ENCODE data around the gene SRPX.

Gene SRPX

DNA sequence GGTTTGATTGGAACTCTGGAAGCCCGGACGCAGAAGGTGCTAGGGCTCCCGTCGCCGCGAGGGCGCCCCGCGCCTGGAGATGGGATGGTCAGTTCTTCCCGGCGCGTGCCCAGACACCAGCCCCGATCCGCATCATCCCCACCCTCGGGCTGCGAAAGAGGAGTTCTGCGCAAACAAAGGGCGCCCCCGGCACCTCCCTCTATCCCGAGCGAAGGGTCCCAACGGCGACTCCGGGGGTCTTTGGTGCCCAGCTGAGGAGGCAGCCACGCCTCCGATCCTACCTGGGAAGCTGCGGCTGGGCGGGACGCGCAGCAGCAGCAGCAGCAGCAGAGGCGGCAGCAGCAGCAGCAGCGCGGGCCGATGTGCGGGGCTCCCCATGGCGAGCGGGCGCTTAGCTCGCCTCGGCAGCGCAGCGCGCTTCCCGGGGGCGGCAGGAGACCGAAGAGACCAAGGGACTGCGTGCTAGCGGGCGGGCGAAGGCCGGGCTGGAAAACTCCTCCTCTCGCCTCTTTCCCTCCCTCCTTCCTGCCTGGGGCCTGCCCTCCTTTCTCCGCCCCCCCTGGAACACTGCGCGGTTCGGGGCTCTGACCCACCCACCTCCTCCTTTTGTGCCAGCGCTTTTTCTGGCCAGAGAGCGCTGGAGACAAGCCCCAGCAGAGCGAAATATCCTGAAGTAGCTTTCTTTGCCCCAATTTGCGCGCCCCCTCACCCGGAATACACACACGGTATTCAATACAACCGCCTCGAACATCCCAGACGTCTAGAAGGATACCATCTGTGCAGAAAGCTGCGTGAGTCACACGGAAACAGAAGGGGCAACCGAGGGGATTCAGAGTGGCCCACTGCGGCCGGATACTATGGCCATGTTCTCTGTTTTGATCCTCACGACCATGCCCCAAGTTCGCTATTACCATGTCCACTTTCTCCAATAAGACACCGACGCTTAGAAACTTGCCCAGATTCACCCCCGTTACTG is at the start of gene SRPX:
Gene SRPX (minus strand): TSS at position 457 of the 976 bp plus-strand sequence. CDS start 79 bp downstream, at position 378.
- DNase-seq (ENCODE audit: low read depth in 2 of 3, low spot score in 1 of 3) = no peak

GRCh38 chrX:38268011-38268410 is 47.3 kb upstream of the SRPX start:
- DNase-seq (ENCODE audit: low read depth in 2 of 3, low spot score in 1 of 3) = no peak

GRCh38 chrX:38262715-38263620 is 42.3 kb upstream of the SRPX start:
- no peak for DNase-seq (ENCODE audit: low read depth in 2 of 3, low spot score in 1 of 3)

GRCh38 chrX:38260231-38260630 is 39.6 kb upstream of the SRPX start:
- DNase-seq (ENCODE audit: low read depth in 2 of 3, low spot score in 1 of 3) = no peak

- DNase-seq (ENCODE audit: low read depth in 2 of 3, low spot score in 1 of 3) = no peak
These were observed 35.3 kb upstream of the SRPX start for GRCh38 chrX:38256019-38256418.

GRCh38 chrX:38249965-38250364 is 29.3 kb upstream of the SRPX start:
- DNase-seq (ENCODE audit: low read depth in 2 of 3, low spot score in 1 of 3) = no peak

- DNase-seq (ENCODE audit: low read depth in 2 of 3, low spot score in 1 of 3) = no peak
These were observed 26.4 kb upstream of the SRPX start for GRCh38 chrX:38247051-38247450.

- no peak for DNase-seq (ENCODE audit: low read depth in 2 of 3, low spot score in 1 of 3)
These were observed 19.9 kb upstream of the SRPX start for GRCh38 chrX:38240541-38240940.

DNA sequence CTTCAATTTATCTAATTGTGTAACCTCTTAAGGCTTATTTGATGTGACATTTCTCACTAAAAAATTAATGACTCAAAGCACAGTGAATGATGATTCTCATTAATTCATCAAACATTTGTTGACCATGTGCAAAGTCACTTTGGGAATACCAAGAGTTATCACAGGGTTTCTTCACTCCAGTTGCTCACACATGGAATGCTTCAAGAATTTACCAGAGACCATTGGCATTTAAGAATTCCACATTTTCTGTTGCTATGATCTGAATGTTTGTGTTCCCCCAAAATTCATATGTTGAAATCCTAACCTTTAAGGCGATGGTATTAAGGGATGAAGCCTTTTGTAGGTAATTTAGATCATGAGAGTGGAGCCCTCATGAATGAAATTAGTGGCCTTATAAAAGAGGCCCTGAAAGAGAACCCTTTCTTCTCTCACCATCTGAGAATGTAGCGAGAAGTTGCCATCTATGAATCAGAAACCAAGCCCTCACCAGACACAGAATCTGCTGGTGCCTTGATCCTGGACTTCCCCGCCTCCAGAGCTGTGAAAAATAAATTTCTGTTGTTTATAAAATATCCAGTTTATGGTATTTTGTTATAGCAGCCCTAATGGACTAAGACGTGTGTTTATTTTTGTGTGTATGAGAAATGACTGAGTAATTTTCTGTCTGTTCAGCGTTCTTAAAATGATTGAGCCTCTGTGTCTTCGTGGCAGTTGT is 16.4 kb upstream of the SRPX start:
- no peak for DNase-seq (ENCODE audit: low read depth in 2 of 3, low spot score in 1 of 3)

DNA sequence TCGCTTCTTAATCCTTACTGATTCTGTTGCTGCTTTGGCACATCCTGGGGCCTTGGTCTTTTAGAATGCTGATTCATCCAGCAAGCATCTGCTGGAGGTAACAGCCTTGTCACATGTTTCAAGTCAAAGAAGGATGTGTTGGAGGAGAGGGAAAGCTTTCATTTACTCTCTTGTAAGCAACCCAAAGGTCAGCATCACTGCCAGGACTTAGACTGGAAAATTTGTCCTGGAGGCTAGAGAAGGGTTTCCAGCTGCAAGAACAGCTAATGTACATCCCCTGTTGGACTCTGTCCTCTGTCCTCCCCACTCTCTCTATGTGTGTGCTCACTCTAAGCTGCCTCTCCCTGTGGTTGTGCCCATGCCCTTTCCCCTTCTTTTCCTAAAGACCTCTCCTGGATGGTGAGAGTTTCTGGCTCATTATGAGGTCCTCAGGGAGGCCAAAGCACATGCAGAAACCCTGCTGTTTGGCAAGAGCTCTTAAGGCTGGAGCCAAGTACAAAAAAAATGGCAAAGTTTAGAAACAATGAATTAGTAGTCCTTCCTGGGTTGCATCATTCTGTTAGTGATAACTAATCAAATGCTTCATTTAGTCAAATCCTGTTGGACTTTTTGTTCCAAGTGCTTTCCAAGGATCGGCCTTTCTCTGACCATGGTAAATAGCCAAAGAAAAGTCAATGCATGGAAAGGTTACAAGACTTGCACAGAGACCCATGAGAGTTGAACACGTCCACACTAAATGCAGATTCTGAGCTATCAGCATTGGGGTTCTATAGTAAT is 13.4 kb upstream of the SRPX start:
- DNase-seq (ENCODE audit: low read depth in 2 of 3, low spot score in 1 of 3) = no peak

- DNase-seq (ENCODE audit: low read depth in 2 of 3, low spot score in 1 of 3) = no peak
These were observed 11.5 kb upstream of the SRPX start for GRCh38 chrX:38232079-38232686.

GRCh38 chrX:38225093-38225492 is 4.4 kb upstream of the SRPX start:
- no peak for DNase-seq (ENCODE audit: low read depth in 2 of 3, low spot score in 1 of 3)

GRCh38 chrX:38224160-38224559 is 3.5 kb upstream of the SRPX start:
- no peak for DNase-seq (ENCODE audit: low read depth in 2 of 3, low spot score in 1 of 3)

- DNase-seq (ENCODE audit: low read depth in 2 of 3, low spot score in 1 of 3) = no peak
These were observed 789 bp upstream of the SRPX start for GRCh38 chrX:38221391-38221929.

GRCh38 chrX:38220024-38220414 is 652 bp downstream of the SRPX start:
- DNase-seq (ENCODE audit: low read depth in 2 of 3, low spot score in 1 of 3) = no peak

DNA sequence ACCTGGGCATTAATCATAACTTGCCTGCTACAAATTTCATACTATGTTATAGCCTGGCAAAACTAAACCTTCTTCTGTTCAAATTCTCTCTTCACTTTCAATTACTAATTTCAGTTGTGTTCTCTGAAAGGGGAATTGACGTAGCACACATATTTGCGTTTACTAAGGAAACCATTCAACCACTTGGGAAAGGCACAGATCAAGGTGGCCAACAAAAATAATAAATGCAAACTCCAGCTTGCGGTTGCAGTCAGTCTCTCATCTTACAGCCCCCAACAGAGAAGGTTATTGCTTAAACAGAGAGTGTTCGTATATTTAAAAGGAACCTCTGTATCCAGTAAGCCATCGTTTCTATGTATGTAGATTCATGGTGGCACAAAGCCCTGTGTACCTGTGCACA is 4.0 kb downstream of the SRPX start:
- DNase-seq (ENCODE audit: low read depth in 2 of 3, low spot score in 1 of 3) = no peak

DNA sequence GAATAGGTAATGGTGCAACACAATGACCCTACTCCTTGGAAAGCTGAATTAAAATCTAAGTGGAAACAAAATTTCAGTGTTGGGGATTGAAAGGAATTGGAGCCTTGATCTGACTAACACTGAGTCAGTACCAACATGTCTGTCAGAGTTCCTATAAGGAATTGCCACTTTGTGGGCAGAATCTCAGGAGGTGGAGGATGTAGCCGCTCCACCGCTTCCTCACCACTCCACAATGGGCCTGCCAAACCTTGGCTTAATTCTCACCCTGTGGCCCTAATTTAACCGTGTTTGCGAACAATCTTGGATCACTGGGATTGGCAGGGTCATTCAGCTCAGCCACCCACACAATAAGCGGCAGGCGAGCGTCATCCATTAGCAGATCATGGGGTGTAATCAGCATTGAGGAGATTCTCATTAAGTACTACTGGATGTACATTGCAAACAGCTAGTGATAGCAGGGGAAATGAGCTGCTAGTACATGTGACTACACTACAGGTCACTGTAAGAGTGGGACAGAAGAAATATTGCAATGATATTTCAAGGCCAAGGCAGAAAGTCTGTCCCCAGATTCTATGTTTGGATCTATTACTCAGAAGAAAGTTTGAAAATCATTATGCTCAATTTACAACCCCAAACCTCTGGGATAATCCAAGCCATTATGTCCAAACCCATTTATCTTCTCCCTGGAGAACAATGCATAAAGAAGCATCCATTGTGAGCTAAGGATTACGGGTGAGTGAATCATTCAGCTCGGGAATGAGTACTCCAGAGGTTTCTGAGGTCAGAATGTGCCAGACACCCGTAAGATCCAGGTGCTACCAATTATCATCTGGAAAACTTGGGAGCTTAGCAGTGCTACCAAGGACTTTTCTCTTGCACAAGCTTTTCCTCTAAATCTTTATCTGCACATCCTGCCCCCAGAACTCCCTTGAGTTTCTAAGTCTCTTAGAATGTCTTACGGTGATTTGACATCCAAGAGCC is 5.8 kb downstream of the SRPX start:
- no peak for DNase-seq (ENCODE audit: low read depth in 2 of 3, low spot score in 1 of 3)

- DNase-seq (ENCODE audit: low read depth in 2 of 3, low spot score in 1 of 3) = no peak
These were observed 6.6 kb downstream of the SRPX start for GRCh38 chrX:38214044-38214443.

Data from stimulated activated CD4-positive, alpha-beta T cell treated with anti-CD3 and anti-CD28 coated beads, Interleukin-12 subunit alpha, Interleukin-12 subunit beta, amount 100 ng/mL, for 48 hours (primary cell).